Right cardiac atrium (tissue), 5 donors: Measurements from ENCODE around the gene CD52. TPM values are rescaled to one million over a fixed set of nuclear protein-coding genes. Genes with fewer than 3 reads are reported as not detected.
A peak's percentile ranks its signal among the peaks of the same experiment; 100 is the strongest.

ENCODE experiments used
- ATAC-seq, 2 donors: fragments of 200-7000 bp; cut with Tn5 transposase; one replicate each; pipeline versions ENCODE4 v1.8.0 to v1.9.1; 2020; ENCODE audit warnings: moderate library complexity in 2 of 2, mild to moderate bottlenecking in 1 of 2
- DNase-seq, 3 donors: peaks; one replicate each; pipeline ENCODE4 v3.0.0-alpha.2; 2020
- H3K27ac ChIP-seq: one replicate; pipeline ENCODE4 v1.5.1; 2013; ENCODE audit warnings: mild to moderate bottlenecking, low read length, control low read depth, moderate library complexity
- H3K27me3 ChIP-seq: one replicate; pipeline ENCODE4 v1.6.1; 2013; ENCODE audit not compliant: control insufficient read depth, insufficient read depth
- H3K4me1 ChIP-seq: one replicate; pipeline ENCODE4 v1.6.1; 2013; ENCODE audit warnings: low read length; ENCODE audit not compliant: control insufficient read depth, insufficient read depth
- H3K4me3 ChIP-seq: one replicate; pipeline ENCODE4 v1.5.1; 2013; ENCODE audit warnings: low read length, control low read depth
- H3K9me3 ChIP-seq: one replicate; pipeline ENCODE4 v1.6.1; 2013; ENCODE audit warnings: low read length; ENCODE audit not compliant: control insufficient read depth
- WGBS: extraction: QIAGEN DNeasy Blood & Tissue Kit; methylation state at CpG from one replicate; pipeline ENCODE4 v1.1.7; 2013; 5-methylcytosine and 5-hydroxymethylcytosine counted together
- intact Hi-C, 4 donors: fragments of 100-400 bp; cut with DNase I; formaldehyde crosslinking; loops; one replicate each; pipeline versions ENCODE4 v1.11.0 to v1.14.0; 2022 to 2023
- polyA plus RNA-seq: library from polyadenylated mRNA; stranded (reverse); fragments of 200-250 nt; gene quantifications from one replicate; pipeline ENCODE4 v1.2.3, GENCODE V29; 2013
- total RNA-seq, 4 donors: library from RNA; stranded (reverse); fragmentation: NEBNext Ultra II Directional; extraction: Animal tissue kit (Norgen Biotek cat#: 25700); gene quantifications; one replicate each; pipeline ENCODE4 v1.2.1, GENCODE V29; 2021
- donor health status: healthy with polysubstance abuse.
- donor health status: DM: no; HTN: yes; CAD: no.
- donor health status: DM: no; HTN: no; CAD: no.
- donor health status: DM: no; HTN: yes; CAD: no; lungs with severe emphysema.
- donor health status: DM: yes; HTN: yes; CAD: no.

Gene CD52
- total and polyA plus RNA-seq, 5 donors = 1.8 to 5.7 (median 4.5) TPM

GRCh38 chr1:26336477-26337205 lies 18.9 kb downstream of the CD52 start:
- Histone ChIP-seq H3K27ac (no peak overlapping the region), H3K9me3 (no peaks in the 10 kb centered on the region), H3K4me3 (peak overlapping the region; percentile 44), H3K27me3 (no peaks in the 10 kb centered on the region), H3K4me1 (no peaks in the 10 kb centered on the region)
- ATAC-seq (peak; percentile 82 to 85), DNase-seq (peak; percentile 58 to 87 (median 86))
- WGBS = 10% methylated on average over 52 of the region's 52 CpGs
- intact Hi-C loops = no loop called here

GRCh38 chr1:26337206-26337535 lies 19.4 kb downstream of the CD52 start:
- H3K4me3 ChIP-seq = no peak overlapping the region
- no peaks in the 10 kb centered on the region for H3K27me3 ChIP-seq
- intact Hi-C loops = no loop called here
- ATAC-seq (peak; percentile 12), DNase-seq (peak in 1 of 3 donors; percentile 8)
- H3K4me1 ChIP-seq = no peaks in the 10 kb centered on the region
- 85% methylated on average over 7 of the region's 7 CpGs for WGBS
- H3K27ac ChIP-seq = no peak overlapping the region
- no peaks in the 10 kb centered on the region for H3K9me3 ChIP-seq

- WGBS = 71% methylated on average over 4 of the region's 4 CpGs
- H3K4me3 ChIP-seq = no peak overlapping the region
- no peaks in the 10 kb centered on the region for H3K4me1 ChIP-seq
- DNase-seq (no peak), ATAC-seq (no peak)
- intact Hi-C loops = no loop called here
- H3K27me3 ChIP-seq = no peaks in the 10 kb centered on the region
- H3K27ac ChIP-seq = no peak overlapping the region
- no peaks in the 10 kb centered on the region for H3K9me3 ChIP-seq
Measured at GRCh38 chr1:26337625-26338024, 19.9 kb downstream of the CD52 start.

GRCh38 chr1:26338670-26339069 lies 20.9 kb downstream of the CD52 start:
- ATAC-seq (no peak), DNase-seq (no peak)
- 71% methylated on average over 1 of the region's 1 CpG for WGBS
- intact Hi-C loops = no loop called here
- Histone ChIP-seq H3K27me3 (no peaks in the 10 kb centered on the region), H3K4me1 (no peaks in the 10 kb centered on the region), H3K4me3 (no peak overlapping the region), H3K27ac (no peak overlapping the region), H3K9me3 (no peaks in the 10 kb centered on the region)

- no peak overlapping the region for H3K27ac ChIP-seq
- no peaks in the 10 kb centered on the region for H3K27me3 ChIP-seq
- H3K9me3 ChIP-seq = no peaks in the 10 kb centered on the region
- intact Hi-C loops = no loop called here
- H3K4me3 ChIP-seq = no peak overlapping the region
- H3K4me1 ChIP-seq = no peaks in the 10 kb centered on the region
- no peak for DNase-seq
- 57% methylated on average over 4 of the region's 4 CpGs for WGBS
- ATAC-seq = no peak
Measured at GRCh38 chr1:26340047-26340481, 22.3 kb downstream of the CD52 start.

GRCh38 chr1:26344147-26344920 lies 26.6 kb downstream of the CD52 start:
- H3K4me3 ChIP-seq = no peak overlapping the region
- no peak for DNase-seq
- WGBS = 90% methylated on average over 15 of the region's 15 CpGs

GRCh38 chr1:26345718-26346117 lies 28.0 kb downstream of the CD52 start:
- 83% methylated on average over 15 of the region's 15 CpGs for WGBS

More at GRCh38 chr1:26344147-26344920, 26.6 kb downstream of the CD52 start:
- Histone ChIP-seq H3K27me3 (no peaks in the 10 kb centered on the region), H3K27ac (no peak overlapping the region), H3K9me3 (no peaks in the 10 kb centered on the region), H3K4me1 (no peaks in the 10 kb centered on the region)
- no peak for ATAC-seq
- intact Hi-C loops = no loop called here

GRCh38 chr1:26346274-26347033 lies 28.7 kb downstream of the CD52 start:
- no peak overlapping the region for H3K27ac ChIP-seq
- no peaks in the 10 kb centered on the region for H3K27me3 ChIP-seq
- DNase-seq (no peak), ATAC-seq (no peak)
- no peaks in the 10 kb centered on the region for H3K9me3 ChIP-seq
- intact Hi-C loops = no loop called here
- H3K4me1 ChIP-seq = no peaks in the 10 kb centered on the region
- H3K4me3 ChIP-seq = no peak overlapping the region
- WGBS = 69% methylated on average over 10 of the region's 10 CpGs

More at GRCh38 chr1:26345718-26346117, 28.0 kb downstream of the CD52 start:
- ATAC-seq (no peak), DNase-seq (no peak)
- H3K4me3 ChIP-seq = no peak overlapping the region
- no peaks in the 10 kb centered on the region for H3K27me3 ChIP-seq
- no peaks in the 10 kb centered on the region for H3K4me1 ChIP-seq
- H3K9me3 ChIP-seq = no peaks in the 10 kb centered on the region
- intact Hi-C loops = no loop called here
- no peak overlapping the region for H3K27ac ChIP-seq

GRCh38 chr1:26349188-26349876 lies 31.6 kb downstream of the CD52 start:
- DNase-seq (no peak), ATAC-seq (no peak)
- intact Hi-C loops = no loop called here
- Histone ChIP-seq H3K4me3 (no peak overlapping the region), H3K9me3 (no peaks in the 10 kb centered on the region), H3K27ac (no peak overlapping the region), H3K27me3 (no peaks in the 10 kb centered on the region), H3K4me1 (no peaks in the 10 kb centered on the region)
- WGBS = 79% methylated on average over 7 of the region's 7 CpGs

GRCh38 chr1:26349877-26350244 lies 32.1 kb downstream of the CD52 start:
- DNase-seq (no peak), ATAC-seq (no peak)
- WGBS = 84% methylated on average over 5 of the region's 5 CpGs
- intact Hi-C loops = no loop called here
- no peaks in the 10 kb centered on the region for H3K9me3 ChIP-seq
- no peaks in the 10 kb centered on the region for H3K27me3 ChIP-seq
- H3K4me3 ChIP-seq = no peak overlapping the region
- H3K27ac ChIP-seq = no peak overlapping the region
- H3K4me1 ChIP-seq = no peaks in the 10 kb centered on the region
